Heart left ventricle (tissue), 13 donors: ENCODE measurements around the gene RNF141.

ENCODE experiments used
- CTCF ChIP-seq, 12 donors: fragments of 200-600 bp; sonication (generic) in 4 of 12; IDR thresholded peaks; one replicate each; pipeline versions ENCODE4 v1.5.0 to v1.8.0; 2018 to 2022; ENCODE audit warnings: antibody characterized with exemption in 12 of 12, mild to moderate bottlenecking in 5 of 12
- POLR2A ChIP-seq, 2 donors: fragments of 450-650 bp; IDR thresholded peaks; one replicate each; pipeline ENCODE4 v1.6.1; 2017; ENCODE audit warnings: antibody characterized with exemption in 2 of 2, mild to moderate bottlenecking in 2 of 2, moderate library complexity in 2 of 2
- donor health status: ischemic (EF 13 %, LVEDD 7.1; RV severe dilation, severe dysfunction).
- donor health status: DM: no; HTN: yes; CAD: no.
- donor health status: DM: no; HTN: no; CAD: no.
- donor health status: ischemic (EF 25% LVEDD 6.9; RV normal size, moderate dysfunction).
- donor health status: ischemic (EF 25% LVEDD 5.7; RV mildly dilated, moderate dysfunction).
- donor health status: ischemic (EF 35%, LVEDD 5.7; RV mildly dilated, moderate dysfunction).
- donor health status: nonischemic (EF 11% LVEDD 7.7; RV severe dilation, severe dysfunction).
- donor health status: DM: yes; HTN: yes; CAD: no.
- donor health status: PGD.
- donor health status: ischemic (EF 29% LVEDD 5.4; RV normal size, mild dysfunction).
- donor health status: nonischemic (EF 23%, LVEDD 6.1; RV moderate dilation, normal function).

GRCh38 chr11:10576035-10576398 lies 35.0 kb upstream of the RNF141 start:
- TF ChIP-seq POLR2A (IDR thresholded peaks at IDR 0.05), result no peak
- TF ChIP-seq CTCF (IDR thresholded peaks at IDR 0.05), result no peak
